ENCODE measurements around the gene PTPRN2. TPM values are rescaled to one million over a fixed set of nuclear protein-coding genes. Genes with fewer than 3 reads are reported as not detected.

PTPRN2 gene
- total and polyA plus RNA-seq, 2 of the 13 experiments (the other 11 are each of a cell fraction or from before 2014, with no cell fraction given) = 2.5 to 24.2 TPM

DNA sequence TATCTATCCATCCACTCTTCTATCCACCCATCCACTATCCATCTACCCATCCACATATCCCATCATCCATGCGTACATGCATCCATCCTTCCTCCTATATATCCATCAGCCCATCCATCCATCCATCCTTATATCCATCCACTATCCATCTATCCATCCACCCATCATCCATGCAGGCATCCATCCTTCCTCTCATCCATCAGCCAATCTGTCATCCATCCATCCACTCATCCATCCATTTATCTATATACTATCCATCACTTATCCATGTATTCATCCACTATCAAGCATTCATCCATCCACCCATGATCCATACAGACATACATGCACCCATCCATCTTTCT is 765.0 kb downstream of the PTPRN2 start:
- no peak for DNase-seq (ENCODE audit: low spot score)
- TF ChIP-seq, protein P1, sequence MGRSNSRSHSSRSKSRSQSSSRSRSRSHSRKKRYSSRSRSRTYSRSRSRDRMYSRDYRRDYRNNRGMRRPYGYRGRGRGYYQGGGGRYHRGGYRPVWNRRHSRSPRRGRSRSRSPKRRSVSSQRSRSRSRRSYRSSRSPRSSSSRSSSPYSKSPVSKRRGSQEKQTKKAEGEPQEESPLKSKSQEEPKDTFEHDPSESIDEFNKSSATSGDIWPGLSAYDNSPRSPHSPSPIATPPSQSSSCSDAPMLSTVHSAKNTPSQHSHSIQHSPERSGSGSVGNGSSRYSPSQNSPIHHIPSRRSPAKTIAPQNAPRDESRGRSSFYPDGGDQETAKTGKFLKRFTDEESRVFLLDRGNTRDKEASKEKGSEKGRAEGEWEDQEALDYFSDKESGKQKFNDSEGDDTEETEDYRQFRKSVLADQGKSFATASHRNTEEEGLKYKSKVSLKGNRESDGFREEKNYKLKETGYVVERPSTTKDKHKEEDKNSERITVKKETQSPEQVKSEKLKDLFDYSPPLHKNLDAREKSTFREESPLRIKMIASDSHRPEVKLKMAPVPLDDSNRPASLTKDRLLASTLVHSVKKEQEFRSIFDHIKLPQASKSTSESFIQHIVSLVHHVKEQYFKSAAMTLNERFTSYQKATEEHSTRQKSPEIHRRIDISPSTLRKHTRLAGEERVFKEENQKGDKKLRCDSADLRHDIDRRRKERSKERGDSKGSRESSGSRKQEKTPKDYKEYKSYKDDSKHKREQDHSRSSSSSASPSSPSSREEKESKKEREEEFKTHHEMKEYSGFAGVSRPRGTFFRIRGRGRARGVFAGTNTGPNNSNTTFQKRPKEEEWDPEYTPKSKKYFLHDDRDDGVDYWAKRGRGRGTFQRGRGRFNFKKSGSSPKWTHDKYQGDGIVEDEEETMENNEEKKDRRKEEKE (IDR thresholded peaks at IDR 0.05) = no peak
- no peak for TF ChIP-seq ZNF501 (CRISPR knock-in tag; IDR thresholded peaks at IDR 0.05)
- no peak for TF ChIP-seq ZBTB3 (CRISPR knock-in tag; IDR thresholded peaks at IDR 0.05; ENCODE audit: borderline replicate concordance, low read depth)
- TF ChIP-seq HOXD1 (CRISPR knock-in tag; IDR thresholded peaks at IDR 0.05) = no peak
- TF ChIP-seq, protein P2, sequence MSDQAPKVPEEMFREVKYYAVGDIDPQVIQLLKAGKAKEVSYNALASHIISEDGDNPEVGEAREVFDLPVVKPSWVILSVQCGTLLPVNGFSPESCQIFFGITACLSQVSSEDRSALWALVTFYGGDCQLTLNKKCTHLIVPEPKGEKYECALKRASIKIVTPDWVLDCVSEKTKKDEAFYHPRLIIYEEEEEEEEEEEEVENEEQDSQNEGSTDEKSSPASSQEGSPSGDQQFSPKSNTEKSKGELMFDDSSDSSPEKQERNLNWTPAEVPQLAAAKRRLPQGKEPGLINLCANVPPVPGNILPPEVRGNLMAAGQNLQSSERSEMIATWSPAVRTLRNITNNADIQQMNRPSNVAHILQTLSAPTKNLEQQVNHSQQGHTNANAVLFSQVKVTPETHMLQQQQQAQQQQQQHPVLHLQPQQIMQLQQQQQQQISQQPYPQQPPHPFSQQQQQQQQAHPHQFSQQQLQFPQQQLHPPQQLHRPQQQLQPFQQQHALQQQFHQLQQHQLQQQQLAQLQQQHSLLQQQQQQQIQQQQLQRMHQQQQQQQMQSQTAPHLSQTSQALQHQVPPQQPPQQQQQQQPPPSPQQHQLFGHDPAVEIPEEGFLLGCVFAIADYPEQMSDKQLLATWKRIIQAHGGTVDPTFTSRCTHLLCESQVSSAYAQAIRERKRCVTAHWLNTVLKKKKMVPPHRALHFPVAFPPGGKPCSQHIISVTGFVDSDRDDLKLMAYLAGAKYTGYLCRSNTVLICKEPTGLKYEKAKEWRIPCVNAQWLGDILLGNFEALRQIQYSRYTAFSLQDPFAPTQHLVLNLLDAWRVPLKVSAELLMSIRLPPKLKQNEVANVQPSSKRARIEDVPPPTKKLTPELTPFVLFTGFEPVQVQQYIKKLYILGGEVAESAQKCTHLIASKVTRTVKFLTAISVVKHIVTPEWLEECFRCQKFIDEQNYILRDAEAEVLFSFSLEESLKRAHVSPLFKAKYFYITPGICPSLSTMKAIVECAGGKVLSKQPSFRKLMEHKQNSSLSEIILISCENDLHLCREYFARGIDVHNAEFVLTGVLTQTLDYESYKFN (CRISPR knock-in tag; conservative IDR thresholded peaks at IDR 0.05) = no peak
- TF ChIP-seq, protein P3, sequence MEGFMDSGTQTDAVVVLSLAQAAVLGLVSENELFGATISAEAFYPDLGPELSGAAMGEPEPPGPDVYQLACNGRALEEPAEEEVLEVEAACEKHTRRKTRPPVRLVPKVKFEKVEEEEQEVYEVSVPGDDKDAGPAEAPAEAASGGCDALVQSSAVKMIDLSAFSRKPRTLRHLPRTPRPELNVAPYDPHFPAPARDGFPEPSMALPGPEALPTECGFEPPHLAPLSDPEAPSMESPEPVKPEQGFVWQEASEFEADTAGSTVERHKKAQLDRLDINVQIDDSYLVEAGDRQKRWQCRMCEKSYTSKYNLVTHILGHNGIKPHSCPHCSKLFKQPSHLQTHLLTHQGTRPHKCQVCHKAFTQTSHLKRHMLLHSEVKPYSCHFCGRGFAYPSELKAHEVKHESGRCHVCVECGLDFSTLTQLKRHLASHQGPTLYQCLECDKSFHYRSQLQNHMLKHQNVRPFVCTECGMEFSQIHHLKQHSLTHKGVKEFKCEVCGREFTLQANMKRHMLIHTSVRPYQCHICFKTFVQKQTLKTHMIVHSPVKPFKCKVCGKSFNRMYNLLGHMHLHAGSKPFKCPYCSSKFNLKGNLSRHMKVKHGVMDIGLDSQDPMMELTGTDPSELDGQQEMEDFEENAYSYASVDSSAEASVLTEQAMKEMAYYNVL (CRISPR knock-in tag; IDR thresholded peaks at IDR 0.05; ENCODE audit: borderline replicate concordance) = no peak
- no peak for TF ChIP-seq ZNF761 (CRISPR knock-in tag; conservative IDR thresholded peaks at IDR 0.05)
- H3K9ac ChIP-seq (ENCODE audit: insufficient read depth, low read depth, low read length) = no peak overlapping the region
- H3K36me3 ChIP-seq (replicated peaks in 1 of 2; ENCODE audit: control insufficient read depth in 1 of 2, insufficient read depth in 2 of 2, low read length in 2 of 2) = no peaks in the 10 kb centered on the region
- intact Hi-C loops (cut with micrococcal nuclease; ENCODE audit: unreplicated experiment) (no loop called here), in situ Hi-C loops (cut with HindIII; ENCODE audit: extremely low pct_ligation_motif_present, low pct_unique_long_range_greater_than_20kb) (no loop called here)
- ChIA-PET POLR2A (no interaction called here), CTCF (ENCODE audit: low intra/inter-chr PET ratio, low total read pairs) (no interaction called here)
- H3K79me2 ChIP-seq (ENCODE audit: insufficient read depth, low read length) = no peaks in the 10 kb centered on the region
- H2AFZ ChIP-seq (ENCODE audit: low read length) = no peak overlapping the region
- H3K27me3 ChIP-seq (ENCODE audit: control insufficient read depth in 1 of 2, insufficient read depth in 2 of 2, low read length in 2 of 2) = no peaks in the 10 kb centered on the region
- H4K20me1 ChIP-seq (ENCODE audit: insufficient read depth, low read length) = peaks cover 3% of the 10 kb centered on the region; the same call in 1 of the 2 replicates
- no peak overlapping the region for H3K27ac ChIP-seq (ENCODE audit: extremely low read length, insufficient read depth, low read length)
- no peak overlapping the region for H3K4me2 ChIP-seq (ENCODE audit: low read depth, low read length)
- no peak for ATAC-seq
- no peaks in the 10 kb centered on the region for H3K9me3 ChIP-seq (ENCODE audit: low read length)
- no peak for FAIRE-seq
- H3K4me1 ChIP-seq (ENCODE audit: insufficient read depth, low read length) = no peaks in the 10 kb centered on the region
- no peak overlapping the region for H3K4me3 ChIP-seq (replicated peaks in 1 of 3; ENCODE audit: insufficient read depth in 1 of 3, low read depth in 2 of 3, low read length in 3 of 3)
- 53% methylated on average over 1 of the region's 1 CpG for WGBS (ENCODE audit: low lambda C conversion rate)
- BruUV-seq (replicated peaks) = no TSS peak
